Loucy (cell line): ENCODE data around the gene HUS1.
"Not testable (repeated sequence)": the region's sequence is repeated elsewhere in the genome, so short reads cannot be mapped to it uniquely, and the experiment has no call there.

ENCODE experiments used
- H2AFZ ChIP-seq: fragments of 200-600 bp; sonication (generic); 2 replicates; pipeline ENCODE4 v1.6.0; 2016; ENCODE audit warnings: antibody characterized with exemption, mild to moderate bottlenecking, low read length, moderate library complexity
- H3F3A ChIP-seq: fragments of 200-600 bp; 2 replicates; pipeline ENCODE4 v1.6.0; 2016; ENCODE audit warnings: antibody characterized with exemption, low read depth, mild to moderate bottlenecking
- H3K27me3 ChIP-seq: fragments of 200-600 bp; sonication (generic); 2 replicates; pipeline ENCODE4 v1.6.1; 2014; ENCODE audit warnings: low read length, mild to moderate bottlenecking; ENCODE audit not compliant: insufficient read depth, poor library complexity, severe bottlenecking
- H3K36me3 ChIP-seq: fragments of 200-600 bp; sonication (generic); 2 replicates; pipeline ENCODE4 v1.6.1; 2016; ENCODE audit warnings: low read length; ENCODE audit not compliant: insufficient read depth
- H3K4me1 ChIP-seq: fragments of 200-600 bp; sonication (generic); 2 replicates; pipeline ENCODE4 v1.5.1; 2014; ENCODE audit warnings: low read length, mild to moderate bottlenecking; ENCODE audit not compliant: insufficient read depth, poor library complexity, severe bottlenecking
- H3K4me2 ChIP-seq: fragments of 200-600 bp; sonication (generic); 2 replicates; pipeline ENCODE4 v1.6.0; 2014; ENCODE audit warnings: antibody characterized with exemption, low read length, low read depth, mild to moderate bottlenecking; ENCODE audit not compliant: poor library complexity, severe bottlenecking
- H3K4me3 ChIP-seq: fragments of 200-600 bp; sonication (generic); 2 replicates; pipeline ENCODE4 v1.5.1; 2014; ENCODE audit warnings: low read length, mild to moderate bottlenecking, mixed read lengths; ENCODE audit not compliant: poor library complexity, severe bottlenecking
- H3K79me2 ChIP-seq: fragments of 200-600 bp; sonication (generic); 2 replicates; pipeline ENCODE4 v1.6.1; 2014; ENCODE audit warnings: low read length; ENCODE audit not compliant: insufficient read depth
- H3K9ac ChIP-seq: fragments of 200-600 bp; sonication (generic); 2 replicates; pipeline ENCODE4 v1.6.0; 2014; ENCODE audit warnings: mild to moderate bottlenecking, low read depth, low read length, moderate library complexity; ENCODE audit not compliant: poor library complexity, severe bottlenecking
- H3K9me2 ChIP-seq: fragments of 200-600 bp; sonication (generic); replicated peaks from 2 replicates; pipeline ENCODE4 v1.6.1; 2016; ENCODE audit warnings: low read depth, low read length, mixed read lengths
- H3K9me3 ChIP-seq: fragments of 200-600 bp; sonication (generic); 2 replicates; pipeline ENCODE4 v1.6.1; 2014; ENCODE audit warnings: mild to moderate bottlenecking, antibody characterized with exemption, low read length, low read depth; ENCODE audit not compliant: insufficient read depth
- H4K20me1 ChIP-seq: fragments of 200-600 bp; sonication (generic); 2 replicates; pipeline ENCODE4 v1.6.0; 2014; ENCODE audit warnings: antibody characterized with exemption, low read length, mild to moderate bottlenecking; ENCODE audit not compliant: insufficient read depth, poor library complexity, severe bottlenecking
- EZH2phosphoT487 ChIP-seq: fragments of 200-600 bp; IDR thresholded peaks from 2 replicates; pipeline ENCODE4 v1.6.1; 2018; ENCODE audit warnings: antibody characterized with exemption, mild to moderate bottlenecking, moderate library complexity, borderline replicate concordance
- TF ChIP-seq, protein P1 (sequence below): fragments of 200-600 bp; sonication (generic); conservative IDR thresholded peaks from 2 replicates; pipeline ENCODE4 v1.5.1; 2014; ENCODE audit warnings: mild to moderate bottlenecking, antibody characterized with exemption, low read length

Gene HUS1

DNA sequence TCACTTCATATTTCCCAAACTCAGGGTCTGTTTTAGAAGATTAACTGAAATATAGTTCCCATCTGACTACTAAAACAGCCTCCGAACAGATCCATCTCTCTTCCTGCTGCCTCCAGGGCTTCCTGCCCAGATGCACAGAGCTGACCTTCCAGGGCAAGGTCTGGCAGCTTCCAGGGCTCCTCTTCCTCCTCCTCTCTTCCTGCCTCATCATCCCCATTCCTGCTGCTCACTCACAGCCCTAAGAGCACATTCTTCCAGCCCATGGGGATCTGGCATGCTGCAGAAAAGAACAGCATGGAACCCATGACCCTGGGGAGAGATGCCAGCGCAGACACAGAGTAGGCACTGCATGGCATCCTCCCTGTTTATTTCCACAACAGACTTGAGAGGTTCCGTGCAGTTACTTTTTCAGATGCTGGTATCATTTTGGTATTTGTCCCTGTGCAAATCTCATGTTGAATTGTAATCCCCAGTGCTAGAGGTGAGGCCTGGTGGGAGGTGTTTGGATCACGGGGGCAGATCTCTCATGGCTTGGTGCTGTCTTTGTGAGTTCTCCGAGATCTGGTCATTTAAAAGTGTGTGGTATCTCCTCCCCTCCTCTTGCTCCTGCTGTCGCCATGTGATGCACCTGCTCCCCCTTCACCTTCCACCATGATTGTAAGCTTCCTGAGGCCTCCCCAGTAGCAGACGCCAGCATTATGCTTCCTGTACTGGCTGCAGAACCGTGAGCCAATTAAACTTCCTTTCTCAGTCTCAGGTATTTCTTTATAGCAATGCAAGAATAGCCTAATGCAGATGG is 35.5 kb downstream of the HUS1 start:
- no peaks in the 10 kb centered on the region for H3K9me2 ChIP-seq
- H3K36me3 ChIP-seq: no peaks in the 10 kb centered on the region
- no peaks in the 10 kb centered on the region for H3K27me3 ChIP-seq
- no peaks in the 10 kb centered on the region for H4K20me1 ChIP-seq
- no peaks in the 10 kb centered on the region for H3F3A ChIP-seq
- no peaks in the 10 kb centered on the region for H3K9me3 ChIP-seq
- H3K4me2 ChIP-seq: no peak overlapping the region
- H3K4me1 ChIP-seq: no peaks in the 10 kb centered on the region
- no peak for TF ChIP-seq EZH2phosphoT487
- TF ChIP-seq, protein P1, sequence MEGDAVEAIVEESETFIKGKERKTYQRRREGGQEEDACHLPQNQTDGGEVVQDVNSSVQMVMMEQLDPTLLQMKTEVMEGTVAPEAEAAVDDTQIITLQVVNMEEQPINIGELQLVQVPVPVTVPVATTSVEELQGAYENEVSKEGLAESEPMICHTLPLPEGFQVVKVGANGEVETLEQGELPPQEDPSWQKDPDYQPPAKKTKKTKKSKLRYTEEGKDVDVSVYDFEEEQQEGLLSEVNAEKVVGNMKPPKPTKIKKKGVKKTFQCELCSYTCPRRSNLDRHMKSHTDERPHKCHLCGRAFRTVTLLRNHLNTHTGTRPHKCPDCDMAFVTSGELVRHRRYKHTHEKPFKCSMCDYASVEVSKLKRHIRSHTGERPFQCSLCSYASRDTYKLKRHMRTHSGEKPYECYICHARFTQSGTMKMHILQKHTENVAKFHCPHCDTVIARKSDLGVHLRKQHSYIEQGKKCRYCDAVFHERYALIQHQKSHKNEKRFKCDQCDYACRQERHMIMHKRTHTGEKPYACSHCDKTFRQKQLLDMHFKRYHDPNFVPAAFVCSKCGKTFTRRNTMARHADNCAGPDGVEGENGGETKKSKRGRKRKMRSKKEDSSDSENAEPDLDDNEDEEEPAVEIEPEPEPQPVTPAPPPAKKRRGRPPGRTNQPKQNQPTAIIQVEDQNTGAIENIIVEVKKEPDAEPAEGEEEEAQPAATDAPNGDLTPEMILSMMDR: no peak
- H3K4me3 ChIP-seq: no peak overlapping the region
- H3K79me2 ChIP-seq: no peaks in the 10 kb centered on the region
- H2AFZ ChIP-seq: no peak overlapping the region
- H3K9ac ChIP-seq: no peak overlapping the region

DNA sequence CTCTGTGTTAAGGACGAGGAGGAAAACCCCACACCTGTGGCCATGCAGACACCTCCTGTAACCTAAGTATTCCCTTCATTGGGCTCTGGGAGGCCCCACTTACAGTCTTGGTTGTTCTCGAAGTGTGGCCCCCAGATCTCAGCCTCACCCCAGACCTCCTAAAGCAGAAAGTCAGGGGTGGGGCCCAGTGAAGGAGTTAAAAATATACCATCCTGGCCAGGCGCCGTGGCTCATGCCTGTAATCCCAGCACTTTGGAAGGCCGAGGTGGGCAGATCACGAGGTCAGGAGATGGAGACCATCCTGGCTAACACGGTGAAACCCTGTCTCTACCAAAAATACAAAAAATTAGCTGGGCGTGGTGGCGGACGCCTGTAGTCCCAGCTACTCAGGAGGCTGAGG is 36.8 kb downstream of the HUS1 start:
- not testable (repeated sequence) for H3K4me1 ChIP-seq, H3K4me3 ChIP-seq, H3K9me3 ChIP-seq, H2AFZ ChIP-seq, H3K36me3 ChIP-seq, H3K27me3 ChIP-seq, H3F3A ChIP-seq, H3K9me2 ChIP-seq, H4K20me1 ChIP-seq, H3K79me2 ChIP-seq, H3K4me2 ChIP-seq, H3K9ac ChIP-seq

DNA sequence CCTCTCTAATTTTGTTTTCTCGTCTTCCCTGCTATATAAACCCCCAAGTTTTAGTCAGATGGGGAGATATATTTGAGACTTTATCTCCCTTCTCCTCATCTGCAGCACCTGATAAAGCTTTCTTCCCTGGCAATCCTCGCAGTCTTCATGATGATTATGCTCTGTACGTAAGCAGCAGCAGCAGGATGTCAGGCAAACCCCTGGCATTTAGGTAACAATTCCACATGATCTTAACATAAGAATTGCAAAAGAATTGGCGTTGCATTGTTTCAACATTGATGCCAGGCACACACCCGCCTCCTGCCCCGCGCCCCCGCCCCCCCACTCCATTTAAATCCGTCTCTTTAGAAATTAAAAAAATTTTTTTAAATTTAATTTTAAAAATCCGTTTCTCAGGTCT is 37.3 kb downstream of the HUS1 start:
- Histone ChIP-seq H2AFZ (no peak overlapping the region), H4K20me1 (no peaks in the 10 kb centered on the region), H3K4me3 (no peak overlapping the region), H3K79me2 (no peaks in the 10 kb centered on the region), H3F3A (no peaks in the 10 kb centered on the region), H3K9me2 (no peaks in the 10 kb centered on the region), H3K4me2 (no peak overlapping the region), H3K9ac (no peak overlapping the region), H3K4me1 (no peaks in the 10 kb centered on the region), H3K9me3 (no peaks in the 10 kb centered on the region), H3K27me3 (no peaks in the 10 kb centered on the region), H3K36me3 (no peaks in the 10 kb centered on the region)
- TF ChIP-seq, protein P1: no peak

DNA sequence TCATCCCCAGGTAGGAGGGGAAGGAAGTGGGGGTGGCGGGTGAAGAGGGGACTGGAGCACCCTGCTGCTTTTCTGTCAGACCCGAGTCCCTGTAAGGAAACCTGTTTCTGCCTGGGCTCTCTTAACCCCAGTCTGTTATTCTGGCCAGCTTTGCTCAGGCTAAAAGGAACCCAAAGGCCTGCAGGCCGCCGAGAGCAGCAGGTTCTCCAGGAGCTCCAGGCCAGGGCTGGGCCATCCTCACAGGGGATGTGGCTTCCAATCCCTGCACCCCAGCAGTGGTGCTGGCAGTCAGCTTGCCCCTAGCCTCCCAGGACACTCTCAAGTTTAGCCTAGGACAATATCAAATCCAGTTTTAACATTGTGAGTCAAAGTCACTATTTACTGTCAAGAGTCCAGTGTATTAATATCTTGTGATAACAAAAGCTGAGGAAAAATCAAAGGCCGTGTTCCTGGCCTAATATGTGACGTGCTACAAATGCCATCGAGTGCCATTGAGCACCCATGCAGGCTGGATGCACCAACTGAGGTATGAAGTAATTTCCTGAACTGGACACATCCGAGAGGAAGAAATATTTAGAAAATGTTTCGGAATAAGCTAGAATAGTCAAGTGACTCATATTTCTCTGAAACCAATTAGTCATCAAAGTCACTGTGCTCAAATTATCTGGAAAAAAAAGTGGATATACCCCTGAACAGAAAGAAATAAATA is 38.1 kb downstream of the HUS1 start:
- H3K9me2 ChIP-seq: no peaks in the 10 kb centered on the region
- no peak overlapping the region for H3K9ac ChIP-seq
- no peaks in the 10 kb centered on the region for H3K27me3 ChIP-seq
- no peaks in the 10 kb centered on the region for H3K36me3 ChIP-seq
- no peaks in the 10 kb centered on the region for H3K4me1 ChIP-seq
- no peaks in the 10 kb centered on the region for H3K79me2 ChIP-seq
- no peak for TF ChIP-seq EZH2phosphoT487
- TF ChIP-seq, protein P1: no peak
- no peak overlapping the region for H3K4me3 ChIP-seq
- H2AFZ ChIP-seq: no peak overlapping the region
- H3K4me2 ChIP-seq: no peak overlapping the region
- H3F3A ChIP-seq: no peaks in the 10 kb centered on the region
- no peaks in the 10 kb centered on the region for H4K20me1 ChIP-seq
- H3K9me3 ChIP-seq: no peaks in the 10 kb centered on the region
